GM18868 (cell line): Measurements from ENCODE around the gene PAK2.
"Not testable (repeated sequence)": the region's sequence is repeated elsewhere in the genome, so short reads cannot be mapped to it uniquely, and the experiment has no call there.

Experiments used
- ATAC-seq: cut with Tn5 transposase; IDR thresholded peaks from one replicate; pipeline ENCODE4 v1.9.1; 2021; ENCODE audit warnings: mild to moderate bottlenecking, moderate library complexity; ENCODE audit not compliant: unreplicated experiment

The PAK2 gene

DNA sequence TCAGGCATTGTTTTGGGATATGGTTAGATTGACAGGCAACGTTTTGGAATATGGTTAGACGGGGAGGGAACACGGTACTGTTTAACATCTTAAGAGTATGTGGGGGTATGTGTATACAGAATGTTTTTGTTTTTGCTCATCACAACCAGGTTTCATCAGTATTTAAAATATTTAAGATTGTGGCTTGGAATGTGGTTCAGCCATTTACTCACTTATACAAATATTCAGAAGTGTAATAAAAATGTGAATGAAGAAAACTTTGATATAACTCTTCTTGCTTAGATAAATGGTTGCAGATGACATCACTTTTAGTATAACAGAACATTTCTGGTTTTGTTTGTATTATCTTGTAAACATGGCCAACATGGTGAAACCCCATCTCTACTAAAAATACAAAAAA, 3.9 kb upstream of the PAK2 start:
- no peak for ATAC-seq

DNA sequence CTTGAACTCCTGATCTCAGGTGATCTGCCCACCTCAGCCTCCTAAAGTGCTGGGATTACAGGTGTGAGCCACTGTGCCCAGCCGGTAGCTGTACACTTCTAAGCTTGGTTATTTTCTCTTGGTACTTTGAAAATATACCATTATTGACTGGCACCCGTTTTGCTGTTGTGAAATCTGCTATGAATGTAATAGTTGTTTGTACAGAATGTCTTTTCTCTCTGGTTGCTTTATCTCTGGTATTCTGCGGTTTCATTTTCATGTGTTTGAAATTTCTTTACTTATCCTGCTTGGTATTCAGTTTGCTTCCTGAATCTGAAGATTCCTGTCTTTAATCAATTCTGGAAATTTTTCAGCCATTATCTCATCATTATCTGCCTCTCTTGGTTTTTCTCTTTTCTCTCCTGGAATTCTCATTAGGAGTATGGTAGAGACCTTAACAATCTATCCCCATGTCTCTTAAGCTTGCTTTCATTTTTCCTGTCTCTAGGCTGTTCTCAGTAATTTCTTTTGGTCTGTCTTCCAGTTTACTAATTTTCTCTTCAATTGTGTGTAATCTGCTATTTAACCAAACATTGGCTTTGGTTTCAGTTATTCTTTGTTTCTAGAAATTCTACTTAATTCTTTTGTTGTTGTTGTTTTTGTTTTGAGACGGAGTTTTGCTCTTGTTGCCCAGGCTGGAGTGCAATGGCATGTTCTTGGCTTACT, 2.8 kb upstream of the PAK2 start:
- ATAC-seq: no peak

GRCh38 chr3:196737655-196738054, 2.0 kb upstream of the PAK2 start:
- ATAC-seq: no peak

GRCh38 chr3:196740481-196741248, 1.0 kb downstream of the PAK2 start:
- ATAC-seq: no peak

DNA sequence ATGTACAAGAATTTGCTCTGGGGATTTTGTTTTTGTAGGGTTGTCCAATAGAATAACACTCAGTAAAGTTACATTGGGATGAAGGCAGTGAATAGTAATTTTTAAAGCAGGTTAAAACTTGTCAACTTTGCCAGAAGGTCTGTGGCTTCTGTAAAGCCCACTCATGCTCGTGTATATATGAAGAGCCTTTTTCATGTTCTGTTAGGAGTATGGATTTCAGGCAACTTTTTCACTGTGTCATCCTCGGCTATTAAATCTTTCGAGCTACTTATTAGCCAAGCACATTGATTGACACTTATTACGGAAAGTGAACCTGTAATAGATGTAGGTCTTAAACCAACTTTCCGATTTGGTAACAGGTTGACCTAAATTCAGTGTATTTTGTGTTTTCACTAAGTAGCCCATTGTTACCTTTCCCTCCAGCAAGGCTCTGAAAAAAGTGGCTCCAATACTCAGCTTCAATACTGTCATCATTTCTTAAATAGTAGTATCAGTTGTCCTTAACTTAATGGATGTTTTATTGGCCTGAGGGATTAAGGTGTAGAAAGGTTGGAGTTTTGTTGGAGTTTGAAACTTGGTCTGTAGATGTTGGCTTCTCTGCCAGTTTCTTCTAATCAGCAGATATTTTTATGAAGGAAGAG, 1.7 kb downstream of the PAK2 start:
- ATAC-seq: no peak

- ATAC-seq: not testable (repeated sequence)
Observed at GRCh38 chr3:196743569-196743968, 3.9 kb downstream of the PAK2 start.

- ATAC-seq: peak; percentile 46
Observed at GRCh38 chr3:196749125-196749524, 9.5 kb downstream of the PAK2 start.

GRCh38 chr3:196753201-196753600, 13.5 kb downstream of the PAK2 start:
- no peak for ATAC-seq

- no peak for ATAC-seq
Observed at GRCh38 chr3:196754091-196754981, 14.7 kb downstream of the PAK2 start.

DNA sequence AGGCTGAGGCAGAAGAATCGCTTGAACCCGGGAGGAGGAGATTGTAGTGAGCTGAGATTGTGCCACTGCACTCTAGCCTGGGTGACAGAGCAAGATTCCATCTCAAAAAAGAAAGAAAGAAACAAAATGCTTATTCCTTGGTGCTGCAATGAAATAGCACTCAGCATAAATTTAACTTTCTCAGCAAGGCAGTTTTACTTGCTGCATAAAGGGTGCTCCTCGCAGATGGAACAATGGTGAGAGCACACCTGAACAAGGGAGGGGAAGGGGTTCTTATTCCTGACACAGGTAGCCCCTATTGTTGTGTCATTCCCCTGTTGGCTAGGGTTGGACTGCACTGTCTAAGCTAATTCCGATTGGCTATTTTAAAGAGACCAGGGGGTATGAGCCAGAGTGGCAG, 17.1 kb downstream of the PAK2 start:
- ATAC-seq: no peak

DNA sequence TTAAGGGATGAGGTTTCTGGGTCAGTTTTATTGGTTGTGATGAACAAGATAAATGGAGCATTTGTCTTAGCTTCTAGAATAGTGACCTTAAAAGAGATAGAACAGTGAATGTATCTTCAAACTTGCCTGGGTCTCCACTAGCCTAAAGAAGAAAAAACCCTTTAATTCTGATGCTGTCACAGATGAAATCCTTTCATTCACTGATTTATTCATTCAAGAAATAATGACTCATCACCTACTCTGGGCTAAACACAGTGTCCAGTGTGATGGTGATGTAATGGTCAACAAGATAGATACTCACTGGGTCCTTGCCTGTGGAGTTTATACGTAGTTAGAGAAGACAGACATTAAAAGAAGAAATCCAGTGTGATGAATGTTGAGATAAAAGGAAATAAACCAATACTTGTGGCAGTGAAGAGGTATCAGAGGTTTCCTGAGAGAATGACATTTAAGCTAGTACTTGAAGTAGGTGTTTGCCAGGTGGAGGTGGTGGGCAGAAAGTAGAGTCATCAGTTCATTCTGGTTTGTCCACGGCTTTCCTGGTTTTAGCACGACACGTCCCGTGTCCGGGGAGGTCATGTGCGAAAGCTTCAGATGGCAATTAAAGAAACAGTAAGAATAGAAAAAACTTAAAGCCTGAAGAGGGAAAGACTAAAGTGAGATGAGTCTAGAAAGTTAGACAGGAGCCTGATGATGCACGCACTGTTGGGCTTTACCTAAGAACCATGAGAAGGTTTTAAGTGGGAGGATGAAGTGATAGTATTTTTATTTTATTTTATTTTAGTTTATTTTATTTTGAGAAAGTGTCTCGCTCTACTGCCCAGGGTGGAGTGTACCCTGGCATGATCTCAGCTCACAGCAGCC, 18.5 kb downstream of the PAK2 start:
- ATAC-seq: no peak

GRCh38 chr3:196763179-196763578, 23.5 kb downstream of the PAK2 start:
- no peak for ATAC-seq

DNA sequence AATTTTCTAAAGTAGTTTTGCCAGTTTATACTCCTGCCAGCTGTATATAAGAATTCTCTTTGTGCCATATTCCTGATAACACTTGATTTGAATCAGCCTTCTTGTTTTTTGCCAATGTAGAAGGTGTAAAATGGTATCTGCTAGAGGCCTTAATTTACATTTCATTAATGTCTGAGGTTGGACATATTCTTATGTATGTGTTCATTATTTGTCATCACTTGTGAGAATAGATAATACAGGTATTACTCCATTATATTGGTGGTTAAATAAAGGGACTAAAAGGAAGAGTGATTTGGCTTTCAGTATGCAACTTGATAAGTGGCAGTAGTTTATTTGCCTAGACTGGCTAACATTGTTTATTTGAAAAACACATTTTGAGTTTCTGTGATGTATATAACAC, 25.8 kb downstream of the PAK2 start:
- no peak for ATAC-seq

DNA sequence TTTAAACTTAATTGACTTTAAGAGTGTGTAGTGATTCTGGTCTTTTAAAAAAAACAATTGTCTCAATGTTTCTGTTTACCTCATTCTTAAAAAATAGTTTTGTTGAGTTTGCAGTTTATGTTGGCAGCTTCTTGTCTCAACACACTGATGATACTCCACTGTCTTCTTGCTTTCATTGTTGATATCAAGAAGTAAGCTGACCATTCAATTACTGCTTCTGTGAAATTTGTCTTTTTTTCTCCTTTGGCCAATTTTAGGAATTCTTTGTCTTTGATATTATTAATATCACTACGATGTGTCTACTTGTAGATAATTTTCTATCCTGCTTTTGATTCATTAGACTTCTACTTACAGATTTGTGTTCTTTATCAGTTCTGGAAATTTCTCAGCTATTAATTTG, 31.4 kb downstream of the PAK2 start:
- no peak for ATAC-seq

- ATAC-seq: no peak
Observed at GRCh38 chr3:196772102-196772501, 32.4 kb downstream of the PAK2 start.

GRCh38 chr3:196772897-196773296, 33.2 kb downstream of the PAK2 start:
- ATAC-seq: no peak

DNA sequence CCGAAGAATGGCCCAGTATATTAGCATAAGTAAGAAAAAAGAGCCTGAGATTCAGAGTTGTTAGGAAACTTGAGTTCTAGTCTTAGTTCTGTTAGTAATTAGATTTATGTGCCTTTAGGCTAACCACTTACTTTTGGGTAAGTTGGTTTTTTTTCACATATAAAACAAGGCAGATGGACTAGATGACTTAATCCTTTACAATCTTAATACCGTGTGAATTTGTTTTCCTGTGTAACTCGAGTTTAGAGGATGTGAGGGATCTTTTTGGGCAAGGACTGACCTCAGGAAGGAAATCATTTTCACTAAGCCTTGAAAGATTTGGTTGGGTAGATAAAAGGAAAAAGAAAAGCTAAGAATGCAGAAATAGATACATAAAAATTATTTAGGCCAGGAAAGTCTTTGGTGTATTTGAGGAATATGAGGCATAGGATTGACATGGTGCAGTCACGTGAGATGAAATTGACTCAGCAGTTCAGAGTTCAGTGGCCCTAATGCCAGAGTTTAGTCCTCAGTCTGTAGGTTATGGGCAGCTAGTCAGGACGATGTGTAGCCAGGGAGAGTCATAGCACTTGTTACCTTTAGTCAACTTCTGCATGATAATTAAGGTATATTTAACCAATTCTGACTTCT, 34.6 kb downstream of the PAK2 start:
- no peak for ATAC-seq

DNA sequence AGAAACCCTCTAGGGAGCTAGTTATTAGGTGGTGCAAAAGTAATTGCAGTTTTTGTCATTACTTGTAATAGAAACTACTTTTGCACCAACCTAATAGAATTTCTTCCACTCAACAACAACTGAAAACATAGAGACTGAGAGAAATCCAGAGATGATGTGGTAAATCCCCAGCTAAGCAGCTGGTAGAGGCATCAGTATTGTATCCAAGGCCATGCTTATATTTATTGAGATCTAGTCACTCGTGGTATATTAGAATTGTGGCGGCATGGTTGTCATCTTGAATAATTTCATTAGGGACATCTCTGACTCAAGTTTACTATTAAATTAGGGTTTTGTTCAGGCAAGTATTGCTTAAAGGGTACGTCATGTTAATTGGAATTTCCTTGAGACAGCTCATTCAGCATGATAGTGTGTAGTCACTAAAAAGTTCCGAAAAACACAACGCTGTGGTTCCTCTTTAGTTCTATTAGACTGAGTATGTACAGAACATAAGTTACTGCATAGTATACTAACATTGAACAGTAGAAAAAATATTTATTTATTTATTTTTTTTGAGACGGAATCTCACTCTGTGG, 35.3 kb downstream of the PAK2 start:
- ATAC-seq: no peak

- ATAC-seq: no peak
Observed at GRCh38 chr3:196775938-196776337, 36.3 kb downstream of the PAK2 start.
